SK-N-SH treated with all-trans-retinoic acid at 6 μM for 48 hours (cell line): ENCODE results near the gene TWIST1.

Experiments used
- ATAC-seq: fragments of 200-7000 bp; cut with Tn5 transposase; 3 replicates; pipeline ENCODE4 v1.9.1; 2020; ENCODE audit warnings: mild to moderate bottlenecking, moderate library complexity
- BACH2 ChIP-seq: fragments of 250-450 bp; sonication (Bioruptor Pico); IDR thresholded peaks from 2 replicates; pipeline ENCODE4 v1.9.0; 2021; ENCODE audit warnings: mild to moderate bottlenecking, borderline replicate concordance
- CSDC2 ChIP-seq: fragments of 250-450 bp; sonication (Bioruptor Pico); IDR thresholded peaks from 2 replicates; pipeline ENCODE4 v1.5.0; 2020; ENCODE audit warnings: mild to moderate bottlenecking, moderate library complexity
- ESRRG ChIP-seq: fragments of 250-450 bp; sonication (Bioruptor Pico); IDR thresholded peaks from 2 replicates; pipeline ENCODE4 v1.6.1; 2021; ENCODE audit warnings: mild to moderate bottlenecking
- ISL1 ChIP-seq: fragments of 250-450 bp; sonication (Bioruptor Pico); IDR thresholded peaks from 2 replicates; pipeline ENCODE4 v2.1.2; 2022; ENCODE audit warnings: mild to moderate bottlenecking, moderate library complexity
- PPARA ChIP-seq: fragments of 250-450 bp; sonication (Bioruptor Pico); IDR thresholded peaks from 2 replicates; pipeline ENCODE4 v1.5.0; 2020; ENCODE audit warnings: mild to moderate bottlenecking, borderline replicate concordance
- RARB ChIP-seq: fragments of 250-450 bp; sonication (Bioruptor Pico); IDR thresholded peaks from 2 replicates; pipeline ENCODE4 v1.8.0; 2021; ENCODE audit warnings: mild to moderate bottlenecking, moderate library complexity
- SNAI2 ChIP-seq: fragments of 250-450 bp; sonication (Bioruptor Pico); IDR thresholded peaks from 2 replicates; pipeline ENCODE4 v1.5.0; 2020; ENCODE audit warnings: mild to moderate bottlenecking, moderate library complexity
- TCF4 ChIP-seq: fragments of 250-450 bp; sonication (Bioruptor Pico); IDR thresholded peaks from 2 replicates; pipeline ENCODE4 v1.8.0; 2021; ENCODE audit warnings: mild to moderate bottlenecking, moderate library complexity, borderline replicate concordance
- TOX ChIP-seq: fragments of 250-450 bp; sonication (Bioruptor Pico); IDR thresholded peaks from 2 replicates; pipeline ENCODE4 v1.8.0; 2021; ENCODE audit warnings: mild to moderate bottlenecking, moderate library complexity, borderline replicate concordance
- ZC3H10 ChIP-seq: fragments of 250-450 bp; sonication (Bioruptor Pico); IDR thresholded peaks from 2 replicates; pipeline ENCODE4 v1.5.1; 2021; ENCODE audit warnings: mild to moderate bottlenecking, moderate library complexity
- ZFP3 ChIP-seq: fragments of 250-450 bp; sonication (Bioruptor Pico); IDR thresholded peaks from 2 replicates; pipeline ENCODE4 v1.5.0; 2020; ENCODE audit warnings: mild to moderate bottlenecking, moderate library complexity
- ZFP30 ChIP-seq: fragments of 450-650 bp; formaldehyde crosslinking; IDR thresholded peaks from 2 replicates; pipeline ENCODE4 v1.5.0; 2022; ENCODE audit warnings: mild to moderate bottlenecking, moderate library complexity
- ZNF565 ChIP-seq: fragments of 450-650 bp; formaldehyde crosslinking; conservative IDR thresholded peaks from 2 replicates; pipeline ENCODE4 v1.5.0; 2020; ENCODE audit warnings: low read depth, mild to moderate bottlenecking, moderate library complexity
- ZNF70 ChIP-seq: fragments of 450-650 bp; formaldehyde crosslinking; IDR thresholded peaks from 2 replicates; pipeline ENCODE4 v1.5.0; 2020; ENCODE audit warnings: mild to moderate bottlenecking, moderate library complexity
- ZNF8 ChIP-seq: fragments of 450-650 bp; formaldehyde crosslinking; IDR thresholded peaks from 2 replicates; pipeline ENCODE4 v1.5.0; 2020; ENCODE audit warnings: mild to moderate bottlenecking, moderate library complexity
- TF ChIP-seq, protein P1 (sequence below): fragments of 250-450 bp; sonication (Bioruptor Pico); IDR thresholded peaks from 2 replicates; pipeline ENCODE4 v1.5.0; 2020; ENCODE audit warnings: mild to moderate bottlenecking, moderate library complexity
- TF ChIP-seq, protein P2 (sequence below): fragments of 250-450 bp; sonication (Bioruptor Pico); IDR thresholded peaks from 2 replicates; pipeline ENCODE4 v1.5.1; 2021; ENCODE audit warnings: mild to moderate bottlenecking, moderate library complexity
- TF ChIP-seq, protein P3 (sequence below): fragments of 250-450 bp; sonication (Bioruptor Pico); IDR thresholded peaks from 2 replicates; pipeline ENCODE4 v1.8.0; 2021; ENCODE audit warnings: low read depth, mild to moderate bottlenecking, moderate library complexity, borderline replicate concordance
- TF ChIP-seq, protein P4 (sequence below): fragments of 250-450 bp; sonication (Bioruptor Pico); IDR thresholded peaks from 2 replicates; pipeline ENCODE4 v1.5.1; 2020; ENCODE audit warnings: low read depth, mild to moderate bottlenecking, moderate library complexity
- TF ChIP-seq, protein P5 (sequence below): fragments of 250-450 bp; sonication (Bioruptor Pico); IDR thresholded peaks from 2 replicates; pipeline ENCODE4 v1.8.0; 2020; ENCODE audit warnings: mild to moderate bottlenecking, moderate library complexity, borderline replicate concordance

The TWIST1 gene

DNA sequence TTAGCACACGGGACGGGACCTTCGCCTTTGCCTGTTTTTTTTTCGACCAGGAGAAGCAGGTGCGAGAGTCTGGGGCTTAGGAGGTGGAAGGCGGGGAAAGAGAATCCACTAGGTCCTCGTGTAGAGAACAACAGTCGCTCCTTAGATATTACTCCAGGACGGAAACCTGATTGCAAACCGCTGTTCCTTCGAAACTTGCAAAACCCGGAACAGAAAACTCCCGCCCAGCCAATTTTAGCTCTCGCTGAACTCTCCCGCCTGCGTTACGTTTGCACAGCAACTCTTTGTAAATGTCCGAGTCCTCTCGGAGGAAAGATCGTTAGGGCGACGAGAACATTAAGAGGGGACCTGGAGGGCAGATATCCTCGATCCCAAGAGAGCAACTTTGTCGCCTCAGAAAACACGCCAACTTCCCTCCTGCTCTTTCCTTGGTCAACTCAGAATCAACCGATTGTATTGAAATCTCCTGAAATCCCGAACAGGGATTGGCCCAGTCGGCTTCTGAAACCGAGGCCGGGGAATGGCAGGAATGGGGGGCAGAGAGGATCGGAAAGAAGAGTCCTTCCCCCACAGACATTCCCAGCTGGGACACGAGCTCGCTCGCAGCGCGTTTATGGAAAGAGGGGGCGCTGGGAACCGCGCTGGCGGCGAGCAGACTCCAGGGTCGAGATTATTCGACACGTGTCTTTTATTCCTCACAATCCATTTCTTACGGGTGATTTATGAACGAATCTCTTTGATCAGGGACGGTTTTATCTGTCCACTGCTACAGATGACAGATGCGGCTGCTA is 9.9 kb downstream of the TWIST1 start:
- ATAC-seq, result peak; percentile 29
- TF ChIP-seq, protein P1, sequence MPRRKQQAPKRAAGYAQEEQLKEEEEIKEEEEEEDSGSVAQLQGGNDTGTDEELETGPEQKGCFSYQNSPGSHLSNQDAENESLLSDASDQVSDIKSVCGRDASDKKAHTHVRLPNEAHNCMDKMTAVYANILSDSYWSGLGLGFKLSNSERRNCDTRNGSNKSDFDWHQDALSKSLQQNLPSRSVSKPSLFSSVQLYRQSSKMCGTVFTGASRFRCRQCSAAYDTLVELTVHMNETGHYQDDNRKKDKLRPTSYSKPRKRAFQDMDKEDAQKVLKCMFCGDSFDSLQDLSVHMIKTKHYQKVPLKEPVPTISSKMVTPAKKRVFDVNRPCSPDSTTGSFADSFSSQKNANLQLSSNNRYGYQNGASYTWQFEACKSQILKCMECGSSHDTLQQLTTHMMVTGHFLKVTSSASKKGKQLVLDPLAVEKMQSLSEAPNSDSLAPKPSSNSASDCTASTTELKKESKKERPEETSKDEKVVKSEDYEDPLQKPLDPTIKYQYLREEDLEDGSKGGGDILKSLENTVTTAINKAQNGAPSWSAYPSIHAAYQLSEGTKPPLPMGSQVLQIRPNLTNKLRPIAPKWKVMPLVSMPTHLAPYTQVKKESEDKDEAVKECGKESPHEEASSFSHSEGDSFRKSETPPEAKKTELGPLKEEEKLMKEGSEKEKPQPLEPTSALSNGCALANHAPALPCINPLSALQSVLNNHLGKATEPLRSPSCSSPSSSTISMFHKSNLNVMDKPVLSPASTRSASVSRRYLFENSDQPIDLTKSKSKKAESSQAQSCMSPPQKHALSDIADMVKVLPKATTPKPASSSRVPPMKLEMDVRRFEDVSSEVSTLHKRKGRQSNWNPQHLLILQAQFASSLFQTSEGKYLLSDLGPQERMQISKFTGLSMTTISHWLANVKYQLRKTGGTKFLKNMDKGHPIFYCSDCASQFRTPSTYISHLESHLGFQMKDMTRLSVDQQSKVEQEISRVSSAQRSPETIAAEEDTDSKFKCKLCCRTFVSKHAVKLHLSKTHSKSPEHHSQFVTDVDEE, result peak; percentile 94; the same call in 1 of the 2 replicates
- peak; percentile 44; the same call in 1 of the 2 replicates for TF ChIP-seq TCF4 (CRISPR knock-in tag)
- TF ChIP-seq ESRRG (CRISPR knock-in tag), result 0 out of 2 replicates have a peak, but pooled peaks have one; percentile 28
- TF ChIP-seq, protein P2, sequence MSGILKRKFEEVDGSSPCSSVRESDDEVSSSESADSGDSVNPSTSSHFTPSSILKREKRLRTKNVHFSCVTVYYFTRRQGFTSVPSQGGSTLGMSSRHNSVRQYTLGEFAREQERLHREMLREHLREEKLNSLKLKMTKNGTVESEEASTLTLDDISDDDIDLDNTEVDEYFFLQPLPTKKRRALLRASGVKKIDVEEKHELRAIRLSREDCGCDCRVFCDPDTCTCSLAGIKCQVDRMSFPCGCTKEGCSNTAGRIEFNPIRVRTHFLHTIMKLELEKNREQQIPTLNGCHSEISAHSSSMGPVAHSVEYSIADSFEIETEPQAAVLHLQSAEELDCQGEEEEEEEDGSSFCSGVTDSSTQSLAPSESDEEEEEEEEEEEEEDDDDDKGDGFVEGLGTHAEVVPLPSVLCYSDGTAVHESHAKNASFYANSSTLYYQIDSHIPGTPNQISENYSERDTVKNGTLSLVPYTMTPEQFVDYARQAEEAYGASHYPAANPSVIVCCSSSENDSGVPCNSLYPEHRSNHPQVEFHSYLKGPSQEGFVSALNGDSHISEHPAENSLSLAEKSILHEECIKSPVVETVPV (CRISPR knock-in tag), result peak; percentile 48; the same call in 1 of the 2 replicates
- TF ChIP-seq SNAI2, result no peak
- no peak for TF ChIP-seq PPARA (CRISPR knock-in tag)
- no peak for TF ChIP-seq TOX (CRISPR knock-in tag)
- TF ChIP-seq, protein P3, sequence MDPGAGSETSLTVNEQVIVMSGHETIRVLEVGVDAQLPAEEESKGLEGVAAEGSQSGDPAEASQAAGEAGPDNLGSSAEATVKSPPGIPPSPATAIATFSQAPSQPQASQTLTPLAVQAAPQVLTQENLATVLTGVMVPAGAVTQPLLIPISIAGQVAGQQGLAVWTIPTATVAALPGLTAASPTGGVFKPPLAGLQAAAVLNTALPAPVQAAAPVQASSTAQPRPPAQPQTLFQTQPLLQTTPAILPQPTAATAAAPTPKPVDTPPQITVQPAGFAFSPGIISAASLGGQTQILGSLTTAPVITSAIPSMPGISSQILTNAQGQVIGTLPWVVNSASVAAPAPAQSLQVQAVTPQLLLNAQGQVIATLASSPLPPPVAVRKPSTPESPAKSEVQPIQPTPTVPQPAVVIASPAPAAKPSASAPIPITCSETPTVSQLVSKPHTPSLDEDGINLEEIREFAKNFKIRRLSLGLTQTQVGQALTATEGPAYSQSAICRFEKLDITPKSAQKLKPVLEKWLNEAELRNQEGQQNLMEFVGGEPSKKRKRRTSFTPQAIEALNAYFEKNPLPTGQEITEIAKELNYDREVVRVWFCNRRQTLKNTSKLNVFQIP (CRISPR knock-in tag), result peak; percentile 73; the same call in 1 of the 2 replicates
- TF ChIP-seq, protein P4, sequence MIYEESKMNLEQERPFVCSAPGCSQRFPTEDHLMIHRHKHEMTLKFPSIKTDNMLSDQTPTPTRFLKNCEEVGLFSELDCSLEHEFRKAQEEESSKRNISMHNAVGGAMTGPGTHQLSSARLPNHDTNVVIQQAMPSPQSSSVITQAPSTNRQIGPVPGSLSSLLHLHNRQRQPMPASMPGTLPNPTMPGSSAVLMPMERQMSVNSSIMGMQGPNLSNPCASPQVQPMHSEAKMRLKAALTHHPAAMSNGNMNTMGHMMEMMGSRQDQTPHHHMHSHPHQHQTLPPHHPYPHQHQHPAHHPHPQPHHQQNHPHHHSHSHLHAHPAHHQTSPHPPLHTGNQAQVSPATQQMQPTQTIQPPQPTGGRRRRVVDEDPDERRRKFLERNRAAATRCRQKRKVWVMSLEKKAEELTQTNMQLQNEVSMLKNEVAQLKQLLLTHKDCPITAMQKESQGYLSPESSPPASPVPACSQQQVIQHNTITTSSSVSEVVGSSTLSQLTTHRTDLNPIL, result peak; percentile 3; the same call in 1 of the 2 replicates
- TF ChIP-seq, protein P5, sequence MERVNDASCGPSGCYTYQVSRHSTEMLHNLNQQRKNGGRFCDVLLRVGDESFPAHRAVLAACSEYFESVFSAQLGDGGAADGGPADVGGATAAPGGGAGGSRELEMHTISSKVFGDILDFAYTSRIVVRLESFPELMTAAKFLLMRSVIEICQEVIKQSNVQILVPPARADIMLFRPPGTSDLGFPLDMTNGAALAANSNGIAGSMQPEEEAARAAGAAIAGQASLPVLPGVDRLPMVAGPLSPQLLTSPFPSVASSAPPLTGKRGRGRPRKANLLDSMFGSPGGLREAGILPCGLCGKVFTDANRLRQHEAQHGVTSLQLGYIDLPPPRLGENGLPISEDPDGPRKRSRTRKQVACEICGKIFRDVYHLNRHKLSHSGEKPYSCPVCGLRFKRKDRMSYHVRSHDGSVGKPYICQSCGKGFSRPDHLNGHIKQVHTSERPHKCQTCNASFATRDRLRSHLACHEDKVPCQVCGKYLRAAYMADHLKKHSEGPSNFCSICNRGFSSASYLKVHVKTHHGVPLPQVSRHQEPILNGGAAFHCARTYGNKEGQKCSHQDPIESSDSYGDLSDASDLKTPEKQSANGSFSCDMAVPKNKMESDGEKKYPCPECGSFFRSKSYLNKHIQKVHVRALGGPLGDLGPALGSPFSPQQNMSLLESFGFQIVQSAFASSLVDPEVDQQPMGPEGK (CRISPR knock-in tag), result 0 out of 2 replicates have a peak, but pooled peaks have one; percentile 59

DNA sequence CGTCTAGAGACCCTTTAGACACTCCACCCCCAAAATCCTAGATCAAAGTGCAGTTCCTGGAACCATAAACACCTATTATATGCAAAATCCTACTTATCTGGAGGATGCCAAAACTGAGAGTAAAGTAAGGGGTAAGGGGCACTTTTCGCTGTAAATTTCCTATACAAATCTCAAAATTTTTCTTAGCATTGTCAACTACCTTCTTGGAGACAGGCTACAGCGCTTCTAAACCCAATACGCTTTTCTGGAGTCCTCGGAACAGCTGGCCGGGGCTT is 10.4 kb downstream of the TWIST1 start:
- ATAC-seq, result peak; percentile 2
- TF ChIP-seq RARB, result no peak
- TF ChIP-seq ESRRG (CRISPR knock-in tag), result no peak
- no peak for TF ChIP-seq ZFP3 (CRISPR knock-in tag)
- TF ChIP-seq, protein P4, result no peak
- TF ChIP-seq ZNF565, result no peak
- no peak for TF ChIP-seq ZNF8 (CRISPR knock-in tag)
- TF ChIP-seq, protein P2 (CRISPR knock-in tag), result no peak
- TF ChIP-seq ZC3H10, result no peak
- TF ChIP-seq SNAI2, result no peak
- TF ChIP-seq, protein P1, result no peak
- TF ChIP-seq BACH2 (CRISPR knock-in tag), result no peak
- no peak for TF ChIP-seq ZNF70
- TF ChIP-seq CSDC2, result no peak
- no peak for TF ChIP-seq ZFP30 (CRISPR knock-in tag)
- TF ChIP-seq TCF4 (CRISPR knock-in tag), result no peak
- no peak for TF ChIP-seq TOX (CRISPR knock-in tag)
- TF ChIP-seq, protein P3 (CRISPR knock-in tag), result no peak
- no peak for TF ChIP-seq ISL1
- TF ChIP-seq, all 23 proteins: peak for 0
